HCT116 (cell line): ENCODE results near the gene GABRG2. TPM values are rescaled to one million over a fixed set of nuclear protein-coding genes. Genes with fewer than 3 reads are reported as not detected.

ENCODE experiments used
- ATAC-seq: fragments of 200-7000 bp; cut with Tn5 transposase; 2 replicates; pipeline ENCODE4 v1.9.1; 2020; ENCODE audit warnings: mild to moderate bottlenecking, moderate library complexity
- BruUV-seq: library from RNA; stranded (reverse); fragments of 400-500 nt; replicated peaks from 2 replicates; lab custom pipeline; 2021; lab: Mats Ljungman, UMichigan
- CTCF ChIA-PET: fragments of 300-600 bp; sonication (Branson Sonifier 250); formaldehyde crosslinking; loops from one replicate; lab custom pipeline; 2021; ENCODE audit warnings: antibody characterized with exemption; lab: Charles Lee
- POLR2A ChIA-PET: fragments of 300-600, 350-600 bp; sonication (Branson Sonifier 250); formaldehyde crosslinking; loops from one replicate; lab custom pipeline; 2021; ENCODE audit warnings: antibody characterized with exemption; lab: Charles Lee
- RAD21 ChIA-PET, 2 experiments: fragments of 300-600 bp; sonication (Branson Sonifier 250); formaldehyde crosslinking; loops; one replicate each; lab custom pipeline; 2023; ENCODE audit warnings: low total read pairs in 2 of 2; ENCODE audit not compliant: uncharacterized antibody in 2 of 2, unreplicated experiment in 2 of 2, low non-redundant PET in 1 of 2; lab: Charles Lee
- DNase-seq: peaks from one replicate; pipeline ENCODE4 v3.0.0-alpha.2; 2010; ENCODE audit warnings: low read depth, low spot score
- H2AFZ ChIP-seq: fragments of 200-600 bp; shearing (Covaris generic), sonication (generic); 2 replicates; pipeline ENCODE4 v1.6.1; 2017; ENCODE audit warnings: low read depth, mixed run types, mixed read lengths, antibody characterized with exemption, low read length; ENCODE audit not compliant: poor library complexity, severe bottlenecking
- H3K27ac ChIP-seq: 2 replicates; pipeline ENCODE4 v1.5.1; 2012; ENCODE audit warnings: low read depth, low read length
- H3K27me3 ChIP-seq: fragments of 200-600 bp; sonication (generic); 2 replicates; pipeline ENCODE4 v1.6.1; 2016; ENCODE audit warnings: mixed run types, low read length, mixed read lengths; ENCODE audit not compliant: insufficient read depth
- H3K36me3 ChIP-seq, 2 experiments: fragments of 200-500 bp in 1 of 2; fragments of 200-600 bp in 1 of 2; sonication (Bioruptor generic) in 1 of 2; sonication (generic) in 1 of 2; 2 replicates each; pipeline versions ENCODE4 v1.5.1 to v1.6.1; 2014 to 2016; ENCODE audit warnings: low read length in 2 of 2, inconsistent platforms in 1 of 2, mixed read lengths in 1 of 2, mixed run types in 1 of 2; ENCODE audit not compliant: insufficient read depth in 2 of 2, control insufficient read depth in 1 of 2
- H3K4me1 ChIP-seq, 2 experiments: fragments of 200-600 bp in 1 of 2; sonication (generic) in 1 of 2; 2 replicates each; pipeline versions ENCODE4 v1.5.1 to v1.6.1; 2012 to 2017; ENCODE audit warnings: low read length in 2 of 2, inconsistent platforms in 1 of 2, mild to moderate bottlenecking in 1 of 2, mixed read lengths in 1 of 2, mixed run types in 1 of 2, moderate library complexity in 1 of 2; ENCODE audit not compliant: insufficient read depth in 2 of 2, control insufficient read depth in 1 of 2
- H3K4me2 ChIP-seq: fragments of 200-600 bp; sonication (generic); 2 replicates; pipeline ENCODE4 v1.6.1; 2017; ENCODE audit warnings: mixed run types, low read length, mixed read lengths
- H3K4me3 ChIP-seq, 2 experiments: fragments of 200-600 bp in 1 of 2; sonication (generic) in 1 of 2; replicated peaks in 1 of 2; 2 replicates each; pipeline ENCODE4 v1.5.1; 2011 to 2016; ENCODE audit warnings: low read length in 2 of 2, control low read depth in 1 of 2, low read depth in 1 of 2, mild to moderate bottlenecking in 1 of 2, mixed read lengths in 1 of 2, mixed run types in 1 of 2
- H3K79me2 ChIP-seq: fragments of 200-600 bp; sonication (generic); 2 replicates; pipeline ENCODE4 v1.6.1; 2017; ENCODE audit warnings: mild to moderate bottlenecking, mixed run types, low read length, moderate library complexity, mixed read lengths; ENCODE audit not compliant: insufficient read depth
- H3K9ac ChIP-seq: fragments of 200-600 bp; sonication (generic); 2 replicates; pipeline ENCODE4 v1.6.1; 2016; ENCODE audit warnings: low read length, mixed read lengths
- H3K9me2 ChIP-seq: fragments of 200-600 bp; sonication (generic), shearing (Covaris generic); 2 replicates; pipeline ENCODE4 v1.6.1; 2017; ENCODE audit warnings: mixed run types, mild to moderate bottlenecking, moderate library complexity; ENCODE audit not compliant: insufficient read depth
- H3K9me3 ChIP-seq, 2 experiments: fragments of 200-500 bp in 1 of 2; fragments of 200-600 bp in 1 of 2; sonication (Bioruptor generic) in 1 of 2; sonication (generic) in 1 of 2; 2 replicates each; pipeline ENCODE4 v1.6.1; 2014 to 2017; ENCODE audit warnings: low read length in 2 of 2, mixed read lengths in 2 of 2, inconsistent platforms in 1 of 2, low read depth in 1 of 2, mild to moderate bottlenecking in 1 of 2, mixed run types in 1 of 2, moderate library complexity in 1 of 2; ENCODE audit not compliant: control insufficient read depth in 1 of 2, insufficient read depth in 1 of 2
- H4K20me1 ChIP-seq: fragments of 200-600 bp; sonication (generic), shearing (Covaris generic); 2 replicates; pipeline ENCODE4 v1.6.1; 2017; ENCODE audit warnings: mixed run types, mild to moderate bottlenecking, moderate library complexity; ENCODE audit not compliant: insufficient read depth
- CBX3 ChIP-seq: IDR thresholded peaks from 2 replicates; pipeline ENCODE4 v1.6.1; 2012; ENCODE audit warnings: low read depth
- CEBPB ChIP-seq: IDR thresholded peaks from 2 replicates; pipeline ENCODE4 v1.6.1; 2012; ENCODE audit warnings: low read depth
- EZH2phosphoT487 ChIP-seq: fragments of 200-600 bp; IDR thresholded peaks from 2 replicates; pipeline ENCODE4 v1.6.1; 2018; ENCODE audit warnings: antibody characterized with exemption, borderline replicate concordance
- FOSL1 ChIP-seq: IDR thresholded peaks from 2 replicates; pipeline ENCODE4 v1.6.1; 2012; ENCODE audit warnings: low read depth
- MAX ChIP-seq: IDR thresholded peaks from 2 replicates; pipeline ENCODE4 v1.6.1; 2012
- REST ChIP-seq: IDR thresholded peaks from 2 replicates; pipeline ENCODE4 v1.6.1; 2012; ENCODE audit warnings: low read depth
- SP1 ChIP-seq: IDR thresholded peaks from 2 replicates; pipeline ENCODE4 v1.6.1; 2012; ENCODE audit warnings: low read depth
- SRF ChIP-seq: IDR thresholded peaks from 2 replicates; pipeline ENCODE4 v1.6.1; 2012; ENCODE audit warnings: low read depth
- YY1 ChIP-seq: IDR thresholded peaks from 2 replicates; pipeline ENCODE4 v1.6.1; 2011; ENCODE audit warnings: low read length, low read depth, moderate library complexity, mild to moderate bottlenecking; ENCODE audit not compliant: insufficient replicate concordance; ENCODE audit errors: extremely low read depth
- ZFX ChIP-seq: fragments of 450-650 bp; IDR thresholded peaks from 2 replicates; pipeline ENCODE4 v1.6.1; 2017
- intact Hi-C: fragments of 100-400 bp; cut with micrococcal nuclease; formaldehyde crosslinking; loops from 2 replicates; pipeline ENCODE4 v1.10.0; 2022
- total RNA-seq: library from RNA; stranded (reverse); gene quantifications from one replicate; pipeline ENCODE4 v1.2.1, GENCODE V29; 2021; ENCODE audit not compliant: unreplicated experiment

GABRG2 gene
- total RNA-seq, 1 experiment from 2014 or later: 5.8 TPM

GRCh38 chr5:162202285-162202880 is 134.8 kb downstream of the GABRG2 start:
- Histone ChIP-seq H3K4me3 (no peak overlapping the region), H3K27me3 (no peaks in the 10 kb centered on the region), H3K79me2 (no peaks in the 10 kb centered on the region), H3K4me2 (no peak overlapping the region), H3K4me1 (no peaks in the 10 kb centered on the region), H4K20me1 (no peaks in the 10 kb centered on the region), H3K9ac (no peak overlapping the region), H3K9me2 (no peaks in the 10 kb centered on the region), H3K36me3 (no peaks in the 10 kb centered on the region), H2AFZ (no peak overlapping the region), H3K9me3 (no peaks in the 10 kb centered on the region), H3K27ac (no peak overlapping the region)
- no TSS peak for BruUV-seq
- intact Hi-C loops: no loop called here
- DNase-seq (no peak), ATAC-seq (no peak)
- POLR2A ChIA-PET: no interaction called here
- RAD21 ChIA-PET: no interaction called here
- CTCF ChIA-PET: no interaction called here
- TF ChIP-seq MAX: no peak
- no peak for TF ChIP-seq EZH2phosphoT487
- no peak for TF ChIP-seq SRF
- TF ChIP-seq SP1: no peak
- no peak for TF ChIP-seq YY1
- no peak for TF ChIP-seq CEBPB
- no peak for TF ChIP-seq CBX3
- TF ChIP-seq REST: no peak
- no peak for TF ChIP-seq ZFX
- no peak for TF ChIP-seq FOSL1

Other genes starting within 250 kb of the GABRG2 start
- not detected for gene GABRA1, start 219.7 kb upstream of the GABRG2 start, total RNA-seq